GM08714 (cell line): ENCODE results near the gene PLAAT3.
"Not testable (repeated sequence)": the region's sequence is repeated elsewhere in the genome, so short reads cannot be mapped to it uniquely, and the experiment has no call there.

Experiments used
- H3K4me3 ChIP-seq: fragments of 200-500 bp; sonication (Bioruptor generic); 2 replicates; pipeline ENCODE4 v1.5.1; 2014; ENCODE audit warnings: mild to moderate bottlenecking, low read length, inconsistent platforms
- ZNF274 ChIP-seq: IDR thresholded peaks from 2 replicates; pipeline ENCODE4 v1.6.1; 2012; ENCODE audit warnings: mild to moderate bottlenecking, low read depth, low read length

Gene PLAAT3

GRCh38 chr11:63614136-63614671 is at the start of gene PLAAT3:
PLAAT3 (minus strand) TSS chr11:63614433; CDS start chr11:63614014, 419 bp downstream.
- H3K4me3 ChIP-seq = peak within 1 kb of the TSS; percentile 81
- no peak for TF ChIP-seq ZNF274

- no peak for TF ChIP-seq ZNF274
Observed at GRCh38 chr11:63663809-63664208, 49.6 kb upstream of the PLAAT3 start.

GRCh38 chr11:63660972-63661371 is 46.7 kb upstream of the PLAAT3 start:
- H3K4me3 ChIP-seq = no peak overlapping the region
- no peak for TF ChIP-seq ZNF274

More at GRCh38 chr11:63663809-63664208, 49.6 kb upstream of the PLAAT3 start:
- H3K4me3 ChIP-seq = no peak overlapping the region

GRCh38 chr11:63652671-63653070 is 38.4 kb upstream of the PLAAT3 start:
- no peak for TF ChIP-seq ZNF274

GRCh38 chr11:63643205-63643604 is 29.0 kb upstream of the PLAAT3 start:
- no peak for TF ChIP-seq ZNF274

More at GRCh38 chr11:63652671-63653070, 38.4 kb upstream of the PLAAT3 start:
- no peak overlapping the region for H3K4me3 ChIP-seq

GRCh38 chr11:63641727-63642126 is 27.5 kb upstream of the PLAAT3 start:
- H3K4me3 ChIP-seq = no peak overlapping the region

More at GRCh38 chr11:63643205-63643604, 29.0 kb upstream of the PLAAT3 start:
- H3K4me3 ChIP-seq = no peak overlapping the region

GRCh38 chr11:63639199-63639832 is 25.1 kb upstream of the PLAAT3 start:
- H3K4me3 ChIP-seq = no peak overlapping the region
- TF ChIP-seq ZNF274 = no peak

More at GRCh38 chr11:63641727-63642126, 27.5 kb upstream of the PLAAT3 start:
- TF ChIP-seq ZNF274 = no peak

GRCh38 chr11:63638436-63638835 is 24.2 kb upstream of the PLAAT3 start:
- H3K4me3 ChIP-seq = not testable (repeated sequence)

- no peak for TF ChIP-seq ZNF274
- no peak overlapping the region for H3K4me3 ChIP-seq
Observed at GRCh38 chr11:63635762-63636465, 21.7 kb upstream of the PLAAT3 start.

- H3K4me3 ChIP-seq = no peak overlapping the region
- no peak for TF ChIP-seq ZNF274
Observed at GRCh38 chr11:63629426-63629825, 15.2 kb upstream of the PLAAT3 start.

GRCh38 chr11:63623513-63624140 is 9.4 kb upstream of the PLAAT3 start:
- H3K4me3 ChIP-seq = no peak overlapping the region
- no peak for TF ChIP-seq ZNF274

GRCh38 chr11:63622323-63622722 is 8.1 kb upstream of the PLAAT3 start:
- no peak for TF ChIP-seq ZNF274
- no peak overlapping the region for H3K4me3 ChIP-seq

- H3K4me3 ChIP-seq = no peak overlapping the region
- TF ChIP-seq ZNF274 = no peak
Observed at GRCh38 chr11:63621071-63621470, 6.8 kb upstream of the PLAAT3 start.

GRCh38 chr11:63619967-63620366 is 5.7 kb upstream of the PLAAT3 start:
- no peak overlapping the region for H3K4me3 ChIP-seq
- no peak for TF ChIP-seq ZNF274

- H3K4me3 ChIP-seq = not testable (repeated sequence)
Observed at GRCh38 chr11:63617686-63618085, 3.5 kb upstream of the PLAAT3 start.

GRCh38 chr11:63616953-63617352 is 2.7 kb upstream of the PLAAT3 start:
- H3K4me3 ChIP-seq = no peak overlapping the region
- TF ChIP-seq ZNF274 = no peak
